ENCODE data around the gene RAB6A.

The RAB6A gene

GRCh38 chr11:73653996-73654395 lies 106.9 kb downstream of the RAB6A start:
- DNase-seq (ENCODE audit: low spot score) = no peak

- no peak for DNase-seq (ENCODE audit: low spot score)
Observed at GRCh38 chr11:73652856-73653559, 107.9 kb downstream of the RAB6A start.

GRCh38 chr11:73652046-73652730 lies 108.7 kb downstream of the RAB6A start:
- peak; percentile 97 for DNase-seq (ENCODE audit: low spot score)

GRCh38 chr11:73651661-73652045 lies 109.2 kb downstream of the RAB6A start:
- no peak for DNase-seq (ENCODE audit: low spot score)

GRCh38 chr11:73651252-73651651 lies 109.6 kb downstream of the RAB6A start:
- DNase-seq (ENCODE audit: low spot score) = no peak

GRCh38 chr11:73650400-73650799 lies 110.5 kb downstream of the RAB6A start:
- DNase-seq (ENCODE audit: low spot score) = no peak

GRCh38 chr11:73649206-73649605 lies 111.7 kb downstream of the RAB6A start:
- no peak for DNase-seq (ENCODE audit: low spot score)

GRCh38 chr11:73648571-73649046 lies 112.3 kb downstream of the RAB6A start:
- DNase-seq (ENCODE audit: low spot score) = no peak

- DNase-seq (ENCODE audit: low spot score) = no peak
Observed at GRCh38 chr11:73648121-73648520, 112.8 kb downstream of the RAB6A start.

- peak; percentile 94 for DNase-seq (ENCODE audit: low spot score)
Observed at GRCh38 chr11:73647459-73648100, 113.3 kb downstream of the RAB6A start.

GRCh38 chr11:73645972-73646631 lies 114.8 kb downstream of the RAB6A start, which contains the start of gene PLEKHB1:
Gene PLEKHB1 (plus strand): TSS chr11:73646581. CDS start chr11:73646609, 28 bp downstream.
- no peak for DNase-seq (ENCODE audit: low spot score)

GRCh38 chr11:73645121-73645969 lies 115.5 kb downstream of the RAB6A start:
- DNase-seq (ENCODE audit: low spot score) = no peak

- no peak for DNase-seq (ENCODE audit: low spot score)
Observed at GRCh38 chr11:73641668-73642067, 119.2 kb downstream of the RAB6A start.

GRCh38 chr11:73640592-73640991 lies 120.3 kb downstream of the RAB6A start:
- DNase-seq (ENCODE audit: low spot score) = no peak

GRCh38 chr11:73637012-73637411 lies 123.9 kb downstream of the RAB6A start:
- DNase-seq (ENCODE audit: low spot score) = no peak

GRCh38 chr11:73636249-73636648 lies 124.6 kb downstream of the RAB6A start:
- no peak for DNase-seq (ENCODE audit: low spot score)

- no peak for DNase-seq (ENCODE audit: low spot score)
Observed at GRCh38 chr11:73635721-73636120, 125.2 kb downstream of the RAB6A start.

- no peak for DNase-seq (ENCODE audit: low spot score)
Observed at GRCh38 chr11:73633999-73634398, 126.9 kb downstream of the RAB6A start.

GRCh38 chr11:73632996-73633395 lies 127.9 kb downstream of the RAB6A start:
- DNase-seq (ENCODE audit: low spot score) = no peak

- no peak for DNase-seq (ENCODE audit: low spot score)
Observed at GRCh38 chr11:73629907-73630306, 131.0 kb downstream of the RAB6A start.

- peak; percentile 71 for DNase-seq (ENCODE audit: low spot score)
Observed at GRCh38 chr11:73625696-73626318, 135.1 kb downstream of the RAB6A start.
